ENCODE measurements around the gene TMEM141. TPM values are rescaled to one million over a fixed set of nuclear protein-coding genes. Genes with fewer than 3 reads are reported as not detected.

Gene TMEM141
- total and polyA plus RNA-seq, 2 donors (not counting 3 experiments of a cell fraction or from before 2014, with no cell fraction given), result 43.2 to 146 TPM

DNA sequence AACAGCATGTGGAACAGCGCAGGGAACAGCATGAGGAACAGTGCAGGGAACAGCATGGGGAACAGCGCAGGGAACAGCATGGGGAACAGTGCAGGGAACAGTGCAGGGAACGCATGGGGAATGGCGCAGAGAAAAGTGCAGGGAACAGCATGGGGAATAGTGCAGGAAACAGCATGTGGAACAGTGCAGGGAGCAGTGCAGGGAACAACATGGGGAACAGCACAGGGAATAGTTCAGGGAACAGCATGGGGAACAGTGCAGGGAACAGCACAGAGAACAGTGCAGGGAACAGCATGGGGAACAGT is 35.1 kb upstream of the TMEM141 start:
- no peak for DNase-seq (ENCODE audit: low read depth, low spot score)
- ChIA-PET CTCF (no interaction called here), POLR2A (no interaction called here)
- no peaks in the 10 kb centered on the region for H3K79me2 ChIP-seq (ENCODE audit: control insufficient read depth, insufficient read depth, low read length)
- no peaks in the 10 kb centered on the region for H3K4me1 ChIP-seq (ENCODE audit: control insufficient read depth, extremely low read depth, insufficient read depth, low read length)
- no peaks in the 10 kb centered on the region for H3K9me1 ChIP-seq (replicated peaks; ENCODE audit: control insufficient read depth, extremely low read depth, insufficient read depth, low read length)
- H3K9ac ChIP-seq (replicated peaks; ENCODE audit: extremely low read depth, insufficient read depth, low read length), result no peak overlapping the region
- peaks cover 3% of the 10 kb centered on the region in 2 experiments for H3K27me3 ChIP-seq (ENCODE audit: control insufficient read depth in 2 of 2, insufficient read depth in 2 of 2, low read length in 2 of 2)
- no peaks in the 10 kb centered on the region for H3K9me3 ChIP-seq (replicated peaks; ENCODE audit: control insufficient read depth, insufficient read depth, low read length)
- intact Hi-C loops (cut with micrococcal nuclease), result no loop called here
- no peak overlapping the region for H3K4me2 ChIP-seq (ENCODE audit: insufficient read depth, low read length)
- no peak for FAIRE-seq
- H3K36me3 ChIP-seq (ENCODE audit: control insufficient read depth in 2 of 2, extremely low read depth in 1 of 2, insufficient read depth in 2 of 2, low read length in 2 of 2), result no peaks in the 10 kb centered on the region
- H3K4me3 ChIP-seq (replicated peaks in 1 of 3; ENCODE audit: insufficient read depth in 1 of 3, low read depth in 1 of 3, low read length in 3 of 3), result no peak overlapping the region
- H3K27ac ChIP-seq (ENCODE audit: insufficient read depth, low read depth, low read length), result no peak overlapping the region
- dilution Hi-C loops (cut with MboI; ENCODE audit: extremely low pct_ligation_motif_present, low sequenced_read_pairs), result no loop called here
- BruUV-seq (replicated peaks), result no TSS peak
- H2AFZ ChIP-seq (ENCODE audit: low read depth, low read length), result no peak overlapping the region
- H4K20me1 ChIP-seq (replicated peaks; ENCODE audit: control insufficient read depth, extremely low read depth, insufficient read depth, low read length), result no peaks in the 10 kb centered on the region
- TF ChIP-seq POLR2AphosphoS5 (IDR thresholded peaks at IDR 0.05; ENCODE audit: insufficient read depth, low read depth, low read length) (no peak), JUN (IDR thresholded peaks at IDR 0.05; ENCODE audit: borderline replicate concordance, insufficient read depth, insufficient read length, low read depth) (no peak), MYC (IDR thresholded peaks at IDR 0.05; ENCODE audit: low read depth, low read length) (no peak)

- H3K4me3 ChIP-seq (replicated peaks in 1 of 3; ENCODE audit: insufficient read depth in 1 of 3, low read depth in 1 of 3, low read length in 3 of 3), result no peak overlapping the region
- POLR2A ChIA-PET, result no interaction called here
- intact Hi-C loops (cut with micrococcal nuclease) (no loop called here), dilution Hi-C loops (cut with MboI; ENCODE audit: extremely low pct_ligation_motif_present, low sequenced_read_pairs) (no loop called here)
- TF ChIP-seq MYC (IDR thresholded peaks at IDR 0.05; ENCODE audit: low read depth, low read length), result no peak
- no peaks in the 10 kb centered on the region for H3K4me1 ChIP-seq (ENCODE audit: control insufficient read depth, extremely low read depth, insufficient read depth, low read length)
- no peak overlapping the region for H3K4me2 ChIP-seq (ENCODE audit: insufficient read depth, low read length)
- BruUV-seq (replicated peaks), result no TSS peak
- CTCF ChIA-PET, result no interaction called here
- H3K9me3 ChIP-seq (replicated peaks; ENCODE audit: control insufficient read depth, insufficient read depth, low read length), result no peaks in the 10 kb centered on the region
- H3K36me3 ChIP-seq (ENCODE audit: control insufficient read depth in 2 of 2, extremely low read depth in 1 of 2, insufficient read depth in 2 of 2, low read length in 2 of 2), result no peaks in the 10 kb centered on the region
- no peaks in the 10 kb centered on the region for H4K20me1 ChIP-seq (replicated peaks; ENCODE audit: control insufficient read depth, extremely low read depth, insufficient read depth, low read length)
- FAIRE-seq (no peak), DNase-seq (ENCODE audit: low read depth, low spot score) (no peak)
- H3K27ac ChIP-seq (ENCODE audit: insufficient read depth, low read depth, low read length), result no peak overlapping the region
- no peaks in the 10 kb centered on the region for H3K79me2 ChIP-seq (ENCODE audit: control insufficient read depth, insufficient read depth, low read length)
- no peaks in the 10 kb centered on the region for H3K9me1 ChIP-seq (replicated peaks; ENCODE audit: control insufficient read depth, extremely low read depth, insufficient read depth, low read length)
- no peak overlapping the region for H3K9ac ChIP-seq (replicated peaks; ENCODE audit: extremely low read depth, insufficient read depth, low read length)
- H3K27me3 ChIP-seq (ENCODE audit: control insufficient read depth in 2 of 2, insufficient read depth in 2 of 2, low read length in 2 of 2), result peaks cover 0 to 3% of the 10 kb centered on the region in 2 experiments
- H2AFZ ChIP-seq (ENCODE audit: low read depth, low read length), result no peak overlapping the region
Measured at GRCh38 chr9:136756836-136757235, 34.3 kb upstream of the TMEM141 start.

Measured in endothelial cell of umbilical vein (primary cell).